Measurements from ENCODE around the gene SPTBN1. TPM values are rescaled to one million over a fixed set of nuclear protein-coding genes. Genes with fewer than 3 reads are reported as not detected.

SPTBN1 gene
- total and polyA plus RNA-seq, 2 donors (not counting 3 experiments of a cell fraction or from before 2014, with no cell fraction given) = 63.3 to 320 TPM

DNA sequence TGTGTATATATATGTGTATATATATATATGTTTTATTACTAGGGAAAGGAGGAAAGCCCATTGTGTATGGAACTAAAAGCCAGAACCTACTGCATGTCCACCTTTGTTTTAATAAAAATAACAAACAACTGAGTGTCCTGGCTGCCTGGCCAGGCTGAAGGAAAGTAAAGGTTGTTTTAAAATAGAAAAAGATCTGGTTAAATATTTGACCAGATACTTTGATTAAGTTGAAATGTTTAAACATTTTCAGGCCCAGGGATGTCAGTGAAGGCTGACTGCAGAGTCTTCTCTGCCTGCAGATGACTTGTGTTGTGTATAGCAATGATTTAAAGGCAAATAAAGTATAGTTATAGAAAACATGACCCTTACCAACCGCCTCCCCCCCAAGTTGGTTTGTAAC is 22.8 kb downstream of the SPTBN1 start:
- Histone ChIP-seq H3K4me2 (ENCODE audit: insufficient read depth, low read length) (no peak overlapping the region), H3K9me1 (replicated peaks; ENCODE audit: control insufficient read depth, extremely low read depth, insufficient read depth, low read length) (no peaks in the 10 kb centered on the region), H4K20me1 (replicated peaks; ENCODE audit: control insufficient read depth, extremely low read depth, insufficient read depth, low read length) (no peaks in the 10 kb centered on the region), H3K9ac (replicated peaks; ENCODE audit: extremely low read depth, insufficient read depth, low read length) (no peak overlapping the region), H3K79me2 (ENCODE audit: control insufficient read depth, insufficient read depth, low read length) (peaks cover 27% of the 10 kb centered on the region), H3K27ac (ENCODE audit: insufficient read depth, low read depth, low read length) (no peak overlapping the region), H3K4me3 (replicated peaks in 1 of 3; ENCODE audit: insufficient read depth in 1 of 3, low read depth in 1 of 3, low read length in 3 of 3) (no peak overlapping the region), H3K27me3 (ENCODE audit: control insufficient read depth in 2 of 2, insufficient read depth in 2 of 2, low read length in 2 of 2) (no peaks in the 10 kb centered on the region), H3K36me3 (ENCODE audit: control insufficient read depth in 2 of 2, extremely low read depth in 1 of 2, insufficient read depth in 2 of 2, low read length in 2 of 2) (no peaks in the 10 kb centered on the region), H3K4me1 (ENCODE audit: control insufficient read depth, extremely low read depth, insufficient read depth, low read length) (peaks cover 17% of the 10 kb centered on the region), H2AFZ (ENCODE audit: low read depth, low read length) (no peak overlapping the region), H3K9me3 (replicated peaks; ENCODE audit: control insufficient read depth, insufficient read depth, low read length) (no peaks in the 10 kb centered on the region)
- ChIA-PET POLR2A (no interaction called here), CTCF (interaction anchor here (0.7 kb wide), 1 partner anchor 226 kb away, joined by 3 read pairs; no protein-coding TSS in a partner anchor)
- no peak for DNase-seq (ENCODE audit: low read depth, low spot score)
- TF ChIP-seq POLR2A (IDR thresholded peaks at IDR 0.05; ENCODE audit: low read depth, low read length) = no peak
- TF ChIP-seq POLR2AphosphoS5 (IDR thresholded peaks at IDR 0.05; ENCODE audit: insufficient read depth, low read depth, low read length) = no peak
- no peak for TF ChIP-seq MYC (IDR thresholded peaks at IDR 0.05; ENCODE audit: low read depth, low read length)
- no peak for TF ChIP-seq EZH2 (IDR thresholded peaks at IDR 0.05; ENCODE audit: borderline replicate concordance, low read depth, low read length, severe bottlenecking)
- no peak for TF ChIP-seq JUN (IDR thresholded peaks at IDR 0.05; ENCODE audit: borderline replicate concordance, insufficient read depth, insufficient read length, low read depth)
- no peak for TF ChIP-seq FOS (IDR thresholded peaks at IDR 0.05; ENCODE audit: borderline replicate concordance, insufficient read depth, low read length)
- TF ChIP-seq MAX (IDR thresholded peaks at IDR 0.05; ENCODE audit: insufficient read depth, insufficient read length) = no peak
- TF ChIP-seq CTCF (IDR thresholded peaks at IDR 0.05; ENCODE audit: extremely low read depth in 1 of 2, insufficient read depth in 1 of 2, low read depth in 1 of 2, low read length in 2 of 2) = no peak
- no peak for TF ChIP-seq GATA2 (IDR thresholded peaks at IDR 0.05; ENCODE audit: insufficient read depth, insufficient read length, low read depth, low read length)
- FAIRE-seq = no peak
- intact Hi-C loops (cut with micrococcal nuclease) = no loop called here
- no TSS peak for BruUV-seq (replicated peaks)
- dilution Hi-C loops (cut with MboI; ENCODE audit: extremely low pct_ligation_motif_present, low sequenced_read_pairs) = no loop called here
